NCI-H187 (cell line): Measurements from ENCODE around the gene TAF6L.
A peak's percentile ranks its signal among the peaks of the same experiment; 100 is the strongest.
"Not testable (repeated sequence)": the region's sequence is repeated elsewhere in the genome, so short reads cannot be mapped to it uniquely, and the experiment has no call there.

Experiments
- DNase-seq, 2 experiments: peaks; one replicate each; lab custom pipeline; 2025; lab: John Stamatoyannopoulos, UW

TAF6L gene

GRCh38 chr11:62757846-62758788 is 13.1 kb upstream of the TAF6L start:
- no peak for DNase-seq

GRCh38 chr11:62760867-62761227 is 10.3 kb upstream of the TAF6L start:
- not testable (repeated sequence) for DNase-seq

- DNase-seq = no peak
Observed at GRCh38 chr11:62770778-62771143, 435 bp upstream of the TAF6L start.

GRCh38 chr11:62774407-62774806 is 3.2 kb downstream of the TAF6L start:
- DNase-seq = no peak

- no peak for DNase-seq
Observed at GRCh38 chr11:62775646-62776045, 4.5 kb downstream of the TAF6L start.

GRCh38 chr11:62777389-62777788 is 6.2 kb downstream of the TAF6L start:
- no peak for DNase-seq

GRCh38 chr11:62778441-62778840 is 7.2 kb downstream of the TAF6L start:
- no peak for DNase-seq

GRCh38 chr11:62782753-62783152 is 11.6 kb downstream of the TAF6L start:
- no peak for DNase-seq

GRCh38 chr11:62786318-62787004 is 15.3 kb downstream of the TAF6L start:
- peak; percentile 58 for DNase-seq

- DNase-seq = peak; percentile 81 to 94
Observed at GRCh38 chr11:62787005-62787759, 16.0 kb downstream of the TAF6L start, which contains the start of gene TMEM179B. Gene TMEM179B, plus strand, starts transcription at chr11:62787402. Its CDS starts 30 bp downstream, at chr11:62787432.

GRCh38 chr11:62788991-62789390 is 17.8 kb downstream of the TAF6L start:
- no peak for DNase-seq

GRCh38 chr11:62789576-62789975 is 18.4 kb downstream of the TAF6L start:
- DNase-seq = no peak

GRCh38 chr11:62791501-62792201 is 20.5 kb downstream of the TAF6L start, which contains the start of gene TMEM223:
Gene TMEM223, minus strand, starts transcription at chr11:62792006. Its CDS starts 12 bp downstream, at chr11:62791994.
- DNase-seq = peak; percentile 28 to 74

GRCh38 chr11:62792202-62792575 is 21.0 kb downstream of the TAF6L start:
- DNase-seq = no peak

- DNase-seq = no peak
Observed at GRCh38 chr11:62794201-62794775, 23.1 kb downstream of the TAF6L start.

- DNase-seq = no peak
Observed at GRCh38 chr11:62796281-62796680, 25.1 kb downstream of the TAF6L start.

GRCh38 chr11:62799486-62799885 is 28.3 kb downstream of the TAF6L start:
- no peak for DNase-seq

- DNase-seq = no peak
Observed at GRCh38 chr11:62801071-62801470, 29.9 kb downstream of the TAF6L start.

GRCh38 chr11:62804310-62805075 is 33.3 kb downstream of the TAF6L start:
- DNase-seq = no peak

GRCh38 chr11:62805076-62805892 is 34.1 kb downstream of the TAF6L start, which contains the start of gene NXF1:
Gene NXF1, minus strand, starts transcription at chr11:62805440. Its CDS starts 84 bp downstream, at chr11:62805356.
- DNase-seq = peak; percentile 87 to 90
